RWPE1 (cell line): Measurements from ENCODE around the gene PAXX.
"Not testable (repeated sequence)": the region's sequence is repeated elsewhere in the genome, so short reads cannot be mapped to it uniquely, and the experiment has no call there.

ENCODE experiments used
- CTCF ChIA-PET: fragments of 350-600 bp; sonication (Branson Sonifier 250); formaldehyde crosslinking; extraction: SDS; loops from one replicate; lab custom pipeline; 2021; lab: Yijun Ruan, JAX
- POLR2A ChIA-PET: fragments of 400-600 bp; formaldehyde crosslinking; extraction: SDS; loops from one replicate; lab custom pipeline; 2020; ENCODE audit warnings: antibody characterized with exemption; ENCODE audit not compliant: low non-redundant PET; lab: Yijun Ruan, JAX
- DNase-seq: peaks from one replicate; pipeline ENCODE4 v3.0.0; 2012; ENCODE audit warnings: low spot score
- H3K27ac ChIP-seq: fragments of 450-650 bp; 2 replicates; pipeline ENCODE4 v1.5.1; 2017
- CTCF ChIP-seq: fragments of 450-650 bp; conservative IDR thresholded peaks from 2 replicates; pipeline ENCODE4 v1.5.1; 2017; ENCODE audit warnings: low read depth, mild to moderate bottlenecking

PAXX gene

GRCh38 chr9:137030538-137031527, 38.6 kb downstream of the PAXX start:
- 0 out of 2 replicates have a peak overlapping the region, but pooled peaks have one; percentile 81 for H3K27ac ChIP-seq
- POLR2A ChIA-PET: no interaction called here
- TF ChIP-seq CTCF: no peak
- DNase-seq: no peak
- CTCF ChIA-PET: interaction anchor here (0.6 to 3.1 kb wide), 18 partner anchors 9 to 273 kb away, joined by 3 to 26 read pairs (median 6); partner anchors contain the start of genes AJM1, LCN8, NPDC1 and RNF224

- DNase-seq: no peak
- no peak for TF ChIP-seq CTCF
- ChIA-PET CTCF (interaction anchor here (0.7 kb wide), 1 partner anchor 655 kb away, joined by 3 read pairs; no protein-coding TSS in a partner anchor), POLR2A (no interaction called here)
- H3K27ac ChIP-seq: peak within 1 kb of the TSS; percentile 25
These were observed 39.9 kb downstream of the PAXX start, which contains the start of gene FUT7 for GRCh38 chr9:137031904-137032640. FUT7 (minus strand) TSS chr9:137032088; CDS start chr9:137031991, 97 bp downstream.

GRCh38 chr9:137032858-137033257, 40.6 kb downstream of the PAXX start:
- DNase-seq: no peak
- H3K27ac ChIP-seq: peak overlapping the region; percentile 25
- ChIA-PET CTCF (no interaction called here), POLR2A (no interaction called here)
- TF ChIP-seq CTCF: no peak

GRCh38 chr9:137033481-137033880, 41.3 kb downstream of the PAXX start:
- DNase-seq, POLR2A ChIA-PET: not testable (repeated sequence)
- peak overlapping the region; percentile 25 for H3K27ac ChIP-seq
- CTCF ChIA-PET: interaction anchor here (2.6 to 6.3 kb wide), 5 partner anchors 12 to 88 kb away, joined by 30 to 97 read pairs (median 36); partner anchors contain the start of genes C8G, FBXW5, NPDC1 and SAPCD2

GRCh38 chr9:137034039-137034708, 42.0 kb downstream of the PAXX start:
- DNase-seq: no peak
- TF ChIP-seq CTCF: no peak
- POLR2A ChIA-PET: interaction anchor here (0.8 to 1.6 kb wide), 2 partner anchors 84 to 86 kb away, joined by 3 to 9 read pairs; no protein-coding TSS in a partner anchor
- H3K27ac ChIP-seq: peak overlapping the region; percentile 66
- CTCF ChIA-PET: interaction anchor here (0.6 to 6.3 kb wide), 26 partner anchors 7 to 246 kb away, joined by 3 to 97 read pairs (median 6); partner anchors contain the start of genes ABCA2, AJM1, C8G and CLIC3
